KOPT-K1 (cell line): ENCODE data around the gene MPZL3.

Source experiments
- H3K27ac ChIP-seq: fragments of 200-600 bp; sonication (generic); 2 replicates; pipeline ENCODE4 v1.5.1; 2016; ENCODE audit warnings: antibody characterized with exemption, mild to moderate bottlenecking, low read depth, low read length; ENCODE audit not compliant: poor library complexity, severe bottlenecking
- H3K36me3 ChIP-seq: fragments of 200-600 bp; sonication (generic); 2 replicates; pipeline ENCODE4 v1.5.1; 2017; ENCODE audit warnings: antibody characterized with exemption, mild to moderate bottlenecking, low read length, moderate library complexity; ENCODE audit not compliant: insufficient read depth
- H3K9me3 ChIP-seq: fragments of 200-600 bp; sonication (generic); 2 replicates; pipeline ENCODE4 v1.5.1; 2017; ENCODE audit warnings: antibody characterized with exemption, low read length, mild to moderate bottlenecking; ENCODE audit not compliant: insufficient read depth, poor library complexity, severe bottlenecking

Gene MPZL3, protein sequence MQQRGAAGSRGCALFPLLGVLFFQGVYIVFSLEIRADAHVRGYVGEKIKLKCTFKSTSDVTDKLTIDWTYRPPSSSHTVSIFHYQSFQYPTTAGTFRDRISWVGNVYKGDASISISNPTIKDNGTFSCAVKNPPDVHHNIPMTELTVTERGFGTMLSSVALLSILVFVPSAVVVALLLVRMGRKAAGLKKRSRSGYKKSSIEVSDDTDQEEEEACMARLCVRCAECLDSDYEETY

DNA sequence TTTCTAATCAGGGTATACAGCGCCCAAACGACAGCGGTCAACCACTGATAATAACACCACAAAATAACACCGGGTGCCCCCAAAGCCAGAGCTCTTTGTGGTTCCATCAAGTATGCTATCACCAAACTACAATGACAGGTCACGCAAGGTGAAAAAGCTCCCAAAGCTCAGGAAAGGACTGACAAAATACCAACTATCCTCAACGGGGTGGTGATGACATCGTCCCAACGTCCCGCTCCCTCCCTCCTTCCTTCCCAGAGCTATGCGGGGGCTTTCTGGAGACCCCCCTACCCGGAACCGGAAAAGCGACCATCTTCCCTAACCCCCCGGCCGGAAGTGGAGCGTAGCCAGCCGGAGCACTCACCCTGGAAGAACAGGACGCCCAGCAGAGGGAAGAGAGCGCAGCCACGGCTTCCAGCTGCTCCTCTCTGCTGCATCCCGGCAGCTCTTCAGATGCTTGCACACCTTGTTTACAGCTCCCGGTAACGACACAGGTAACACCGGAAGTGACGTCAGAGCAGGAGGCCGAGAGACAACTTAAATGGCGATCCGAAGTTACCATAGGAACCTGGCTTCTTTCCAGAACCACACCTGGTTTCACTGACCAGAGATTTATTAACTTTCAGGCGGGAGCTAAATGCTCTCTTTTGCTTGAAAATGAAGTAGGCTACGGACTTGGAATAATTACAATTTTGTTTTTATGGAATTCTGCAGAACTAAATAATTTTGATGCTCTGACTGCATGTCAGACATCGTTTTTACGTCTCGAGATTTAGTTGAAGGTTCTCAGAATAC, at the start of gene MPZL3:
Gene MPZL3, minus strand, starts transcription at position 508 of the 795 bp plus-strand sequence. Its CDS starts 71 bp downstream, at position 437.
- Histone ChIP-seq H3K36me3 (no peaks in the 10 kb centered on the region), H3K27ac (peak within 1 kb of the TSS; percentile 85), H3K9me3 (no peaks in the 10 kb centered on the region)

DNA sequence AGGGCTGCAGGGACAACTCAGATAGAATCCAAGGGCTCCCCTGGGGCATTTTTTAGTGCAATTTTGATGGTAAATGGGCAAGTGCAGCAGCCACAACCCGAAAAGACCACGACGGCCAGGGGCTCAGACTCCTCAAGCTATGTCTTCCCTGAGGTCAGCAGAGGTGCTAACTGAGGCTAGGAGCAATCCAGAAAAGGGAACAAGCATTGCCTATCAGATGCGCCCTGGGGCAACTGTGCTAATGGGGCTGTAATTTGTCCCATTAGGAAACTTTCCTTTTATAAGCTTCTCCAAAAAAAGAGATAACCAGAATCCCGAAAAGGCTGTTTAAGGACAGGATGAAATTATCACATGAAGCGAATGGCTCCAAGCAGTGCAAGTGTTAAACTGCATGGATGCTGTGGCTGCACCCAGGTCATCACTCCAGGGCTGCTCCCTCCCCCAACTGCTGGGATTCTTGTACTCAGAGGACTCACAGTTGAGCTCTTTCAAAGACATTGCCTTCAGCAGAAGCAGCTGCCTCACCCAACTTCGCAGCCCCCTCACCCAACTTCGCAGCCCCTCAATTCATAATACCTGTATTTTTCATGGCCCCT, 49.5 kb upstream of the MPZL3 start:
- Histone ChIP-seq H3K9me3 (no peaks in the 10 kb centered on the region), H3K36me3 (peaks cover 8% of the 10 kb centered on the region), H3K27ac (peak overlapping the region; percentile 99)

DNA sequence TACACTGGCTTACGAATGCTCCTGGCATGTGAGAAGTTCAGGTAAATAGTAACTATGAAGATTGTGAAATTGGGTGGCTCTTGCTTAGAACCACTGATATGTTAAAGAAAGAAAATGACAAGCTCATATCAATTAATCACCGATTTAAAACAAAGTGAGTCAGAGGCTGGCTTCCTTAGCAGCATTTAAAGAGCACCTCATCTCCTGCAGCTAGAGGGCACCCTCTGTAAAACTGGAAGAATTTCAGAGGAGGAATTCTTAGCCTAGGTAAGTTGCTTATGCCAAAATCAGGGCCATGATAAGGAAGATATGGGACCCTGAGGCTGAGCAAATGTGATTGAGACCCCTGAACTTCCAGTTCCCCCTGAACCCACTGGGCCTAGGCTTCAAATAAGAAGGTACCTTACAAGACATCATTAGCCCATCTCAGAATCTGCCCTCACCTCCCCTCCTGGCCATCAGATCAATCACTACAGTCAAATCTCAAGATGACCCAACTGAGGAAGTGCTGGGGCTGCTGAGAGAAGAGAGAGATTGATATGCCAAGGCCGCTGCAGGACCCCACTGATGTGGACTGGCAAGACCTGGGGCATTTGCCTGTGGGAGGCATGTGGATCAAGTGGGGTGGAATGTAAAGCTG, 43.8 kb upstream of the MPZL3 start:
- Histone ChIP-seq H3K27ac (peak overlapping the region; percentile 19), H3K9me3 (no peaks in the 10 kb centered on the region), H3K36me3 (no peaks in the 10 kb centered on the region)

DNA sequence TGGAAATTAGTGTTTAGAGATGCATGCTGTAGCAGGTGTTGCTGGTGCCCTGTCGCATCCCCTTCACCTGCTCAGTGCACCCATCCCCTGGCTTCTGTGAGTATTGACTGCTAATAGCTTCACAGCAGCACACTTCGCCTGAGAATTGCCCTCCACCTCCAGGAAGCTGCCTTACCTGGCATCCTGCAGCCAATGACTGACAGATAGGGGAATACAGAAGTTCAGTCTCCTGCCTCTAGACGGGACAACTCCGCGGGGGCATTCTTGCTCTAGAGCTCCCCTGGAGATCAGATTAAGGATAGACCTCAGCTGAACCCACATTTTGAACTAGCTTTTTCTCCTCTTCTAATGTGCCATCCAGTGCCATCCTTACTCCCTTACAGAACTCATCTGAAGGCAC, 43.0 kb upstream of the MPZL3 start:
- Histone ChIP-seq H3K9me3 (no peaks in the 10 kb centered on the region), H3K27ac (no peak overlapping the region), H3K36me3 (no peaks in the 10 kb centered on the region)

DNA sequence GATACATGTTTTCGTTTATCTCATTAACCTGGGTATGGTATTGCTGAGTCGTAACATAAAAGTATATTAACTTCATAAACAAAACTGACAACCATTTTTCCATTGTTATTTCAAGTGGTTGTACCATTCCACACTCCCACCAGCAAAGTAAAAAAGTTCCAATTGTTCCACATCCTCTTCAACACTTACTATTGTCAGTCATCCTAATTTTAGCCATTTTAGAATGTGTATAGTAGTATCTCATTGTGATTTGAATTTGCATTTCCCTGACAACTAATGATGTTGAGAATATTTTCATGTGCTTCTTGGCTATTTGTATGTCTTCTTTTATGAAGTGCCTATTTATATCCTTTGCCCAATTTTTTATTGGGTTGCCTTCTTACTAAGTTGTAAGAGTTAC, 41.9 kb upstream of the MPZL3 start:
- Histone ChIP-seq H3K9me3 (no peaks in the 10 kb centered on the region), H3K27ac (no peak overlapping the region), H3K36me3 (no peaks in the 10 kb centered on the region)

DNA sequence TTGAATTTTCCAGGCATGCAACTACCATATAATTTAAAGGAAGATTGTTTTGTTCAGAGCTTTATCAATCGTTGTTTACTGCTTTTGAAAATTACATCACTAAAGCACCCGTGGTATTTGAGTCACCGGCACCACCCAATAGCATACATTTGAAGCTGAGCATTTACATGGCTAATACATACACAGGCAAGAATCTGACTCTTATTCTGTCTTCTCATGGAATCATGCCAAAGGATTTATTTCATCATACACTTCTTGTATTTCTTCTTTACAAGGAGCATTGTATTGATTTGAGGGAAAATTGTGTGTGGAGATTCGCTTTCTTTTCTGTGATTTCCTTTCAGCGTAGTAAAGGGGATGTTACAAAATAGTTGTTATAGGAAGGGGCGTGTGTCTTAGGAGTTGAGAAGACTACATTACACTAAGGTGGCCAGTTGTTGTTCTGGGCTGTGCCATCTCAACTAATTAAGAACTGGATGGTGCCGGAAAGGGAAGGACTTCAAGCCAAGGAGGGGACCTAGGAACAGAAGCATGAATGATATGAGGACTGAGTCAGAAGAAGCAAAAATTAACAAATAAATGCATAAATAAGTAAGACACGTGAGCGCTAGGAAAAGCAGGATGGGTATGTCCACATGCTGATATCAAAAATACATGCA, 39.4 kb upstream of the MPZL3 start:
- Histone ChIP-seq H3K9me3 (no peaks in the 10 kb centered on the region), H3K27ac (no peak overlapping the region), H3K36me3 (no peaks in the 10 kb centered on the region)

DNA sequence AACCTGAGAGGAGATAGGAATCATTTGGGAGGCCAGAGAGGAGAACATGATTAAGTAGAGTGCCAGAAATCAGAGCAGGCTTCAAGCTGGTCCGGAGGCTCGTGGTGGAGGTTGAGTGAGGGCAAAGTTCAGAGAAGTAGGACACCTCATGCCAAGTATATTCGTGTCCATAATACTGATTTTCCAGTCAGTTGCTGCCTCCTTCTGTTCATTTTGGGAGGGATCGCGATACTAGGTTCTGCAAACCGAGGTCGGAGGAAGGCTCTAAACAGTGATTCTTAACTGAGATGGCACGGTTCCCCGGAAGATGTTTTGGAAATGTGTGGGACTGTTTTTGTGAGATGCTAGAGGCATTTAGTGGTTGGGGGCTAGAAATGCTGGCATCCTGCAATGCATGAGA, 38.8 kb upstream of the MPZL3 start:
- no peaks in the 10 kb centered on the region for H3K9me3 ChIP-seq
- H3K36me3 ChIP-seq = no peaks in the 10 kb centered on the region
- H3K27ac ChIP-seq = no peak overlapping the region

DNA sequence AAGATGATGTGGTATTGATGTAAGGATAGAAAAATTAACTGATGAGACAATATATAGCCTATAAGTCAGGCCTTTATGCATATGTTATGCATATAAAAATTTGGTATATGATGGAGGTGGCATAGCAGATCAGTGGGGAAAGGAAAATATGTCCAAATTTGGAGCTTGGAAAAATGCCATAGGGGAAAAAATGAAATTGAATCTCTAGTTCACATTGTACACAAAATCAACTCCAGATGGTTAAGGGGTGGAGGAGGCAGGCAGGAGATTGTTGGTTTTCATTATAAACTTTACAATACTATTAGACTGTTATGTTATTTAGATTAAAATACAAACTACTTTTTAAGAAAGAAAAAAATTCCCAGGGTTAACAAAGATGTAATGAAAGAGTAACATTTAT, 37.2 kb upstream of the MPZL3 start:
- H3K27ac ChIP-seq = no peak overlapping the region
- H3K36me3 ChIP-seq = no peaks in the 10 kb centered on the region

DNA sequence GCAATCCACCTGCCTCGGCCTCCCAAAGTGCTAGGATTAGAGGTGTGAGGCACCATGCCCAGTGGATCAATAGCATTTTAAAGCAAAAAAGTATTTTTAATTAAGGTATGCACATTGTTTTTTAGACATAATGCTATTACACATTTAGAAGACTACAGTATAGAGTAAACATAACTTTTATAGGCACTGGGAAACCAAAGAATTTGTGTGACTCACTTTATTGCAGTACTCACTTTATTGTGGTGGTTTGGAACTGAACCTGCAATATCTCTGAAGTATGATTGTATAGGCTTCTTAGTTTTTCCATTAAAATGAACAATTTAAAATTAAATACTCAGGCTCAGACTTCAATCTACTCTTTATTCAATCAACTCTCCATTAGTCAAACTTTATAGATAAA, 34.8 kb upstream of the MPZL3 start:
- no peaks in the 10 kb centered on the region for H3K36me3 ChIP-seq
- H3K9me3 ChIP-seq = no peaks in the 10 kb centered on the region
- H3K27ac ChIP-seq = no peak overlapping the region

More for the DNA sequence above, 37.2 kb upstream of the MPZL3 start:
- no peaks in the 10 kb centered on the region for H3K9me3 ChIP-seq

DNA sequence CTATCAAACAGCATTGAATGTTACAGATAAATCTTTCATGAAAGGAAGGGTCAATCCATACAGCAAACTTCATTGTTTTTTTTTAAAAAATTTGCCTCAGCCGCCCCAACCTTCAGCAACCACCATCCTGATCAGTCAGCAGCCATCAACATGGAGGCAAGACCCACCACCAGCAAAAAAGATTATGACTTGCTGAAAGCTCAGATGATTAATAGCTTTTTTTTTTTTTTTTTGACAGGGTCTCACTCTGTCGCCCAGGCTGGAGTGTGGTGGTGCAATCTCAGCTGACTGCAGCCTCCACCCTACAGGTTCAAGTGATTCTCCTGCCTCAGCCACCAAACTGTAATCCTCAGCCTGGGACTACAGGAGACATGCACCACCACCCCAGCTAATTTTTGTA, 34.4 kb upstream of the MPZL3 start:
- Histone ChIP-seq H3K36me3 (no peaks in the 10 kb centered on the region), H3K27ac (no peak overlapping the region), H3K9me3 (no peaks in the 10 kb centered on the region)

DNA sequence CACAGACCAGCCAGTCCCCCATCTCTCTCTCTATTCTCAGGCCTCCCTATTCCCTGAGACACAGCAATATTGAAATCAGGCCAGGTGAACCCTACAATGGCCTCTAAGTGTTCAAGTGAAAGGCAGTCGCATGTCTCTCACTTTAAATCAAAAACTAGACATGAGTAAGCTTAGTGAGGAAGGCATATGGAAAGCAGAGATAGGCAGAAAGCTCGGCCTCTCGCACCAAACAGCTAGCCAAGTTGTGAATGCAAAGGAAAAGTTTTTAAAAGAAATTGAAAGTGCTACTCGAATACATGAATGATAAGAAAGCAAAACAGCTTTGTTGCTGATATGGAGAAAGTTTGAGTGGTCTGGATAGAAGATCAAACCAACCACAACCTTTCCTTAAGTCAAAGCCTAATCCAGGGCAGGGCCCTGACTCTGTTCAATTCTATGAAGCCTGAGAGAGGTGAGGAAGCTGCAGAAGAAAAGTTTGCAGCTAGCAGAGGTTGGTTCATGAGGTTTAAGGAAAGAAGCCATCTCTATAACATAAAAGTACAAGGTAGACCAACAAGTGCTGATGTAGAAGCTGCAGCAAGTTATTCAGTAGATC, 31.7 kb upstream of the MPZL3 start:
- Histone ChIP-seq H3K27ac (no peak overlapping the region), H3K9me3 (no peaks in the 10 kb centered on the region), H3K36me3 (no peaks in the 10 kb centered on the region)

DNA sequence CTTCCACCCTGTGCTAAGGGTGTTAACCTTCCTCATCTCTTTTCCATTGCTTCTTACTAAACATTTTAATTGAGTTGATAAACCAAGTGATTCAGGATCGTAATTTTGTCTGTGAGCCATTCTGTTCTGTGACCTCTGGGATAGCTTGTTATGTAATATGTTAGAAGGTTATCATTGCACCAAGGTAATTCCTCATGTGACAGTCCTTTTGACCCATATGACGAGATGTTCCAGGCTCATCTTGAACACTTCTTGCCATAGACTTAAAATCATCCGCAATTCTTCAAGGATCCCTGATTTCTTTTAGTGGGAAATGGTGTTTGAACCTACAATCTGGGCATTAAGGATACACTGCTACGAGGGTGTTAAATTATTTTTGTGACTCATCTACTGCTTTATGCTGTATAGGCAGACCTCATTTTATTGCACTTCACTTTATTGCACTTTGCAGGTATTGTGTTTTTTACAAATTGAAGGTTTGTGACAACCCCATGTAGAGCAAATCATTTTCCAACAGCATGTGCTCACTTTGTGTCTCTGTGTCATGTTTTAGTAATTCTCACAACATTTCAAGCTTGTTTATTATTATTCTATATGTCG, 31.0 kb upstream of the MPZL3 start:
- Histone ChIP-seq H3K9me3 (no peaks in the 10 kb centered on the region), H3K27ac (no peak overlapping the region), H3K36me3 (no peaks in the 10 kb centered on the region)

DNA sequence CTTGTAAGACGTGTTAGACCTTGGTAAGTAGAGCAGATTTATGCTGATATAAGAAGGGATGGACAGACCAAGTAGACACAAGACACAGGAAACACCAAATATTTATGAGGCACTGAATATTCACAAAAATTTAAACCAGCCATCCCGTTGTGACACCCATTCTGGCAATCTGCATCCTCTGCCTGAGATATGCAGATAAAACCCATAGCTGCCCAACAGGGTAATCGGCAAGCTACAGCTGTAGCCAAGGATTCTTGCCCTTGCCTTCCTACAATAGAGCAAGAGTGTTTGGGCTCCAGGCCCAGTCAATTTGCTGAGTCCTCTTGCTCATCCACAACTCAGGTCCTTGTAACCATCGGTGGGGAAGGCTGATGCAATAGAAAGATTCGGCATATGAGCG, 30.4 kb upstream of the MPZL3 start:
- H3K36me3 ChIP-seq = no peaks in the 10 kb centered on the region
- no peak overlapping the region for H3K27ac ChIP-seq
- H3K9me3 ChIP-seq = no peaks in the 10 kb centered on the region

DNA sequence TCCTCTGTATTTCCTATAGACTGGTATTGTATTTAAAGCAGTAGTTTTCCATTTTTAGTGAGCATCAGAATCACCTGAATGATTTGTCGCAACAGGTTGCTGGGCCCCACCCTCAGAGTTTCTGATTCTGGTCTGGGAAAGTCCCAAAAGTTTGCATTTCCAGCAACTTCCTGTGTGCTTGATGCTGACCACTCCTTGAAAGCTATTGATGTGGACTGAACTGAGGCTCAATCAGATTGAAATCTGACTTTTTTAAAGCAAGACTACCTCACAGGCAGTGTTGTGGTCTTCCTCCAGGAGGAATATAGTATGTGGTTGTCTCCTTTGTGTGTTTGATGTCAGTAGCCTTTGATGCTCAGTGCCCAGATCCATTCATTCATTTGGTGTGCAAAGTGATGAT, 29.1 kb upstream of the MPZL3 start:
- Histone ChIP-seq H3K36me3 (no peaks in the 10 kb centered on the region), H3K27ac (no peak overlapping the region), H3K9me3 (no peaks in the 10 kb centered on the region)
